ENCODE data around the gene CCL3. TPM values are rescaled to one million over a fixed set of nuclear protein-coding genes. Genes with fewer than 3 reads are reported as not detected.

Gene CCL3
- total RNA-seq = 1,287 TPM

DNA sequence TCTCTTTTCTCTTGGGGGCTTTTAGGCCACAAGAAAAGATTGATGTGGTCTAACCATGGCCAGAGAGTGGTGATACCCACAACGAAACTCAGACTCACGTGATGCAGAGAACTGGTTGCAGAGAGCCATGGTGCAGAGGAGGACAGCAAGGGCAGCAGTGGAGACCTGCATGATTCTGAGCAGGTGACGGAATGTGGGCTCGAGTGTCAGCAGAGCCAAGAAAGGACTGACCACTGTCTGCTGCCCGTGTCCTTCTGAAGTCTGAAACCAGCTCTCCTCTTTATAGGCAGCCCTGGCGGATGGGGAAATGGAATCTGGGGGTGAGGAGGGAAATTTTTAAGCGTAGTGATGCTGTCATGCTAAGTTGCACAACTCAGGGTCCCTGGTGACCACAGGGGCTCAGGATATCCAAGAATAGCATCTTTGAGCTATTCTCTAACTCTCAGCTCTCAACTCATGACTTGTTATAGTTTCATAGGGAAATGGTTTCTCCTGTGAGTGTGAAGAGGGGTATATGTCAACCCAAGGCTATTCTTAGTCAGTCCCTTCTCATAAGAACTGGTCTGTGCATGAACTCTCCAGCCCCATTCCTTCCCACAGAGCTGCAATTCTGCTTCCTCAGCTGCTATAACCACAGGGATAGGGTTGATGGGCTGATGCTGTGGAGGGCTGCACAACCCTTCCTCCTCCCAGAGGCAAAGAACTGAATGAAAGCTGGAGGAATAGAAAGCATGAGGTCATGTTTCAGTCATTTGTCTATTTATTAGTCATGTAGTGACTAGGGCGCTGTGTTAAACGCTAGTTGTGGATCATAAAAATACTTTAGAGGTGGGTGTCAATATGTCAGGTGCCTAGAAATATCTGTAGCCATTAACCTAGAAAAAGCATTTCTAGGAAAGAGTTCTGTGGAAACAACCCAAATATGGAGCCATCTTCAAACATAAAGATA, at the start of gene CCL3:
CCL3 (minus strand) TSS at position 256 of the 949 bp plus-strand sequence; CDS start at position 171, 85 bp downstream.
- no peaks in the 10 kb centered on the region for H3K27me3 ChIP-seq (ENCODE audit: insufficient read depth, low read length)
- peaks cover 56% of the 10 kb centered on the region for H3K4me1 ChIP-seq (ENCODE audit: insufficient read depth, low read length)
- no peaks in the 10 kb centered on the region for H3K9me3 ChIP-seq (ENCODE audit: low read depth, low read length)
- no peak within 1 kb of the TSS for H3K4me3 ChIP-seq (ENCODE audit: low read length)

DNA sequence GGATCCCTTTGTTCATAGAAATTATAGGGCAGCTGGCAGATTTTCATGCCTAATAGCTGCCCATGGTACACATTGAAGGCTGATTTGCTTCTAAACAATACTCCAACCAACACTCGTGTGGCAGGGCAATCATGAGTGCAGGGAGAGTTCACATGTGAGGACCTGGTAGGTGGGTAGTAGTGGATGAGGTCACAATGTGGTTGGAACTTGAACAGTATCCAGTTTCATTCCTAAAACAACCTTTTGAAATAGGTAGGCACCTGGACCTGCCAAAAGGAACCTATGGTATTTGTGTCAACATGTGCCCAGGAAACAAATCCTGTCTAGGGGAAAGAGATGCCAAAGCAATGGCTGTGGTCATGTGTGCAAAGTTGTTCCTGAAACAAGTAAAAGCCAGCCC, 46.5 kb upstream of the CCL3 start:
- no peaks in the 10 kb centered on the region for H3K27me3 ChIP-seq (ENCODE audit: insufficient read depth, low read length)
- no peak overlapping the region for H3K4me3 ChIP-seq (ENCODE audit: low read length)
- H3K9me3 ChIP-seq (ENCODE audit: low read depth, low read length) = no peaks in the 10 kb centered on the region
- H3K4me1 ChIP-seq (ENCODE audit: insufficient read depth, low read length) = peaks cover 31% of the 10 kb centered on the region

DNA sequence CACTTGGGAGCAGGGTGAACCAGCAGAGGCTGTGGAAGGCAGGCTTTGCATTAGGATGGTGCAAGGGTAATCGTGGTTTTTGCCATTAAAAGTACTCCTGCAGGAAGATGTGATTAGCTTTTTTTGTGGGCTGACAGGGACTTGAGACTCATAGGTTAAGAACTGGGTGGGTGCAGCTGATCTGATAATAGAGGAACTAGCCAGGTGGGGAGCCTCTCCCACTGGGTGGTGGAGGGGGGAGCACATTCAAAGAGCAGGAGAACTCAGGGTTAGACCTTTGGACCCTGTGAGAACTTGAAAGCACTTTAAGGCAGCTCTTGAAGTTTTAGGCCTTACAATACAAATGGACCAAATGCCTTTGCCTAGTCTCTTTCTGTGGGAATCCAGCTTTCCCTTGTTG, 46.1 kb upstream of the CCL3 start:
- no peaks in the 10 kb centered on the region for H3K9me3 ChIP-seq (ENCODE audit: low read depth, low read length)
- H3K27me3 ChIP-seq (ENCODE audit: insufficient read depth, low read length) = no peaks in the 10 kb centered on the region
- no peak overlapping the region for H3K4me3 ChIP-seq (ENCODE audit: low read length)
- H3K4me1 ChIP-seq (ENCODE audit: insufficient read depth, low read length) = peaks cover 34% of the 10 kb centered on the region

DNA sequence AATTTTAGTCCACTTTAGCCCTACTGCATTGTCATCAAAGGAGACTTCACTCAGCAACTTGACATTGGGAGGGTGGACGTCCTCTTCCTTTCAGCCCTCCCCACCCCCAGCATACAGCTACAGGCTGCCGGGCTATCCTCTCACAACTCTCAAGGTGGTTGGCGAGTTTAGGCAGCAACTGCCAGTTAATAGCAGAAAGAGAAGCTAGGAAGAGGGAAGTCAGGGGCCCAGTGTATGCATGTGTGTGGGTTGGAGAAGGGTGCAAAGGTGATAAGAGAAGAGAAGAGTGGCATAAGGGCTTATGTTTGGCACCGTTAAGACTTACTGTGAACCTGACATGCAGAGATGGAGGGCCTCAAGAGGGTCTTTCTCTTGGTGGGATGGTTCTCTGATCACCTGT, 45.5 kb upstream of the CCL3 start:
- H3K27me3 ChIP-seq (ENCODE audit: insufficient read depth, low read length) = no peaks in the 10 kb centered on the region

DNA sequence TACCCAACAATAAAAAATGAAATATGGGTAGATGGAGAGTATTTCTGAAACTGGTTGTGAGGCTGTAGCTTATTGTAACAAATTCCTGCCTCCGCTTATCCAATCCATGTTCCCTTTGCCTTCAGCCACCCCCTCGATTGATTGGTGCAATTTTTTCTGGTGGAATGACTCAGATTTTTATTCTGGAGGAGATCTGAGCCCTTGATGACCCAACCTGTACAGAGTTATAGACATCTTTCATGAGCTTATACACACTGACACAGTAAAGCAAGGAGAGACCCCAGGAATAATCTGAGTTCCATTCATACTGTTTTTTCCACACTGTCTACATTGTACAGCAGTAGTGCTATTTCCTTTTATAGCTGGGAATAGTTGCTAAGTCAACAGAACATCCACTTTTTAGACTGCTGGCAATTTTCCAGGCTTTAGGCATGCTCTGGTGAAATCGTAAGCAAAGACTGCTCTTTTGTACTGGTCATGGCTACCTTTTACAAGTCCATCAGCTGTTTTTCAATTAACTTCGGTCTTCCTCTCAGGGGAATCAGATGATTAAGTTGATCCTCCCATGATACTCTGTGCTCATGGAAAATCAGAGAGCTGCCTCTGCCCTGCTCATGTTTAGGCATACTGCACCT, 43.8 kb upstream of the CCL3 start:
- no peaks in the 10 kb centered on the region for H3K27me3 ChIP-seq (ENCODE audit: insufficient read depth, low read length)
- H3K4me1 ChIP-seq (ENCODE audit: insufficient read depth, low read length) = peaks cover 42% of the 10 kb centered on the region
- no peak overlapping the region for H3K4me3 ChIP-seq (ENCODE audit: low read length)
- no peaks in the 10 kb centered on the region for H3K9me3 ChIP-seq (ENCODE audit: low read depth, low read length)

More for the DNA sequence above, 45.5 kb upstream of the CCL3 start:
- H3K4me1 ChIP-seq (ENCODE audit: insufficient read depth, low read length) = peaks cover 40% of the 10 kb centered on the region
- H3K9me3 ChIP-seq (ENCODE audit: low read depth, low read length) = no peaks in the 10 kb centered on the region
- H3K4me3 ChIP-seq (ENCODE audit: low read length) = no peak overlapping the region

DNA sequence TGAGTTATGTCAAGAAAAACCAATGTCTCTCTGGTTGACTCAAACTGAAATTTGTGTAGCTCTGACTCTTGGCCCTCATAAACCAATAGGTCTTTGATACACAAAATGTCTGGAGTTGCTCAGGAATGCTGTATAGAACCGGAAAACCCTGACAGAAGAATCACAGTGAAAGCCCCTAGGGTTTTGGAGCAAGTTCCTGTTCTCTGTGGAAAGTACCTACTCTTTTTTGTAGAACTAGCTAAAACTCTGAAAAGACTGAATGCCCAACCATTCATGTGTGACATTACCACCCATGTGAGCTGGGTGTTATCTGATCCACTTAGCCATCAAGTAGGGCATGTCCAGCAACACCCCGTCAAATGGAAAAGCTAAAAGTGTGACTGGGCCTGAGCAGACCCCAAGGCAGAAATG, 42.5 kb upstream of the CCL3 start:
- H3K27me3 ChIP-seq (ENCODE audit: insufficient read depth, low read length) = no peaks in the 10 kb centered on the region
- no peaks in the 10 kb centered on the region for H3K9me3 ChIP-seq (ENCODE audit: low read depth, low read length)
- H3K4me3 ChIP-seq (ENCODE audit: low read length) = no peak overlapping the region
- H3K4me1 ChIP-seq (ENCODE audit: insufficient read depth, low read length) = peaks cover 55% of the 10 kb centered on the region

DNA sequence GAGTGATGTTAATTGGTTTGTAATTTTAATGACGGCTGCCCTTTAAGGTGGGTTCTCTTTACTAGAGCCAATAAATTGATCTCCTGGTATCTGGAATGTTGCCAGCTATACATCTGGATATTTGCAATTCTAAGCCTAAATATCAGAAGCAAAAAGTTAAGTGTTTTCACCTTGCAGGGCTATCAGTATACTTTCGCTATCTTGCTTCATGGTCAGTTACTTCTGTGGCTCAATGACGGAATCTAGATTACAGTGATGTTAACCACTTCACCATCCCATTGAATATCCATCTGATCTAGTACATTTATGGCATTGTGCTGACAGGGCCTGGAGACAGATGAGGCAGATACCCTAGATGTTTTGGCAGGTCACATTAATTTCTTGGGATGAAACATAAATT, 42.0 kb upstream of the CCL3 start:
- Histone ChIP-seq H3K9me3 (ENCODE audit: low read depth, low read length) (no peaks in the 10 kb centered on the region), H3K4me1 (ENCODE audit: insufficient read depth, low read length) (peaks cover 57% of the 10 kb centered on the region), H3K27me3 (ENCODE audit: insufficient read depth, low read length) (no peaks in the 10 kb centered on the region), H3K4me3 (ENCODE audit: low read length) (no peak overlapping the region)

DNA sequence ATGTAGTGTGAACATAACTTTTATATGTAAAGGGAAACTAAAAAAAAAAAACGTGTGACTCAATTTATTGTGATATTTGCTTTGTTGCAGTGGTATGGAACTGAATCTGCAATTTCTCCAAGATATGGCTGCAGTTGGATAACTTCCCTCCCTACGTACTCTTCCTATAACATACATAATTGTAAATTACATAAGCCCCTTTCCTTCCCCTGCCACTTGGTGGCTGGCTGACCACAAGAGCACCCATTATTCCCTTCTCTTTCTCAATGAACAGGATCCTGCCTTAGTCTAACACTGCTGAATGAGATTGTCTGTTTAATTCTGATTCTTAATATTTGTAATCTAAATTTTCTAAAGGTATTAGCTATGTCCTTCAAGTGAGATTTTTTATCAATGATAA, 41.5 kb upstream of the CCL3 start:
- Histone ChIP-seq H3K27me3 (ENCODE audit: insufficient read depth, low read length) (no peaks in the 10 kb centered on the region), H3K9me3 (ENCODE audit: low read depth, low read length) (no peaks in the 10 kb centered on the region), H3K4me3 (ENCODE audit: low read length) (no peak overlapping the region), H3K4me1 (ENCODE audit: insufficient read depth, low read length) (peaks cover 62% of the 10 kb centered on the region)

DNA sequence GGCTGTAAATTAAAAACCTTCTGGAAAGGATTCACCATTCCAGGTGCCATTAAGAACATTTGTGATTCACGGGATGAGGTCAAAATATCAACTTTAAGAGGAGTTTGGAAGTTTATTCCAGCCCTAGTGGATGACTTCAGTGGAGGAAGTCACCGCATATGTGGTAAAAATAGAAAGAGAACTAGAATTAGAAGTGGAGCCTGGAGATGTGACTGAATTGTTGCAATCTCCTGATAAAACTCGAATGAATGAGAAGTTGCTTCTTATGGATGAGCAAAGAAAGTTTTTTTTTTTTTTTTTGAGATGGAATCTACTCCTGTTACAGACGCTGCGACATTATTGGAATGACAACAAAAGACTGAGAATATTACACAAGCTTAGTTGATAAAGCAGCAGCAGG, 40.4 kb upstream of the CCL3 start:
- Histone ChIP-seq H3K4me3 (ENCODE audit: low read length) (no peak overlapping the region), H3K27me3 (ENCODE audit: insufficient read depth, low read length) (no peaks in the 10 kb centered on the region), H3K9me3 (ENCODE audit: low read depth, low read length) (peaks cover 6% of the 10 kb centered on the region), H3K4me1 (ENCODE audit: insufficient read depth, low read length) (peaks cover 56% of the 10 kb centered on the region)

DNA sequence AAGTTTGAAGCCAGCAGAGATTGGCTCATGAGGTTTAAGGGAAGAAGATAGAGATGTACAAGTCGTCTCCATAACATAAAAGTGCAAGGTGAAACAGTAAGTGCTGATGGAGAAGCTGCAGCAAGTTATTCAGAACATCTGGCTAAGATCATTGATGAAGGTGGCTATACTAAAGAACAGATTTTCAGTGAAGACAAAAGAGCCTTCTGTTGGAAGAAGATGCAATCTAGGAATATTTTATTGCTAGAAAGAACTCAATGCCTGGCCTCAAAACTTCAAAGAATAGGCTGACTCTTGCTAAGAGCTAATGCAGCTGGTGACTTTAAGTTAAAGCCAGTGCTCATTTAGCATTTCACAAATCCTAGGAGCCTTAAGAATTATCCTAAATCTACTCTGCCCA, 39.7 kb upstream of the CCL3 start:
- H3K9me3 ChIP-seq (ENCODE audit: low read depth, low read length) = peaks cover 6% of the 10 kb centered on the region
- H3K4me1 ChIP-seq (ENCODE audit: insufficient read depth, low read length) = peaks cover 51% of the 10 kb centered on the region
- H3K27me3 ChIP-seq (ENCODE audit: insufficient read depth, low read length) = no peaks in the 10 kb centered on the region

DNA sequence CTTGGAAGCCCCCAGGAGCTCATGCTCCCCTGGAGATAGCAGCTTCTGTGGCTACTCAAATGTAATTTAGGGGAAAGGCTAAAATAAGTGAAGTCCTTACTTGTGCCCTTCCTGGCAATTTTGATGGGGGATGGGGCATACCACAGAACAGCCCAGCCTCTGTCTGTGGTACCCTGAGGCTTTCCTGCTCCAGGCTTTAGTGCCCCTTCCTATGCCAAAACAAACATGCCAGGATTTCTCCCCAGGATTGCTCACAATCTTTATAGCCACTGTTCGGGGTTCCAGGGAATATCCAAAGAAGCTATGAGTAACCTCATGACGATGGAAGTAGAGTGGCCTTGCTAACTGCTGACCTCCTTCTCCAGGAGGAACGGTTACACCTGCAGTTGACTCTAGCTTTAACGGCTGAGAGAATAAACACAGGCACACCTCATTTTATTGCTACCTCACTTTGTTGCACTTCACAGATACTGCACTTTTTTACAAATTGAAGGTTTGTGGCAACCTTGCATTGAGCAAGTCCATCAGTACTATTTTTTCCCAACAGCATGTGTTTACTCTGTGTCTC, 38.6 kb upstream of the CCL3 start:
- Histone ChIP-seq H3K4me1 (ENCODE audit: insufficient read depth, low read length) (peaks cover 45% of the 10 kb centered on the region), H3K4me3 (ENCODE audit: low read length) (no peak overlapping the region), H3K9me3 (ENCODE audit: low read depth, low read length) (peaks cover 6% of the 10 kb centered on the region), H3K27me3 (ENCODE audit: insufficient read depth, low read length) (no peaks in the 10 kb centered on the region)

More for the DNA sequence above, 39.7 kb upstream of the CCL3 start:
- H3K4me3 ChIP-seq (ENCODE audit: low read length) = no peak overlapping the region

DNA sequence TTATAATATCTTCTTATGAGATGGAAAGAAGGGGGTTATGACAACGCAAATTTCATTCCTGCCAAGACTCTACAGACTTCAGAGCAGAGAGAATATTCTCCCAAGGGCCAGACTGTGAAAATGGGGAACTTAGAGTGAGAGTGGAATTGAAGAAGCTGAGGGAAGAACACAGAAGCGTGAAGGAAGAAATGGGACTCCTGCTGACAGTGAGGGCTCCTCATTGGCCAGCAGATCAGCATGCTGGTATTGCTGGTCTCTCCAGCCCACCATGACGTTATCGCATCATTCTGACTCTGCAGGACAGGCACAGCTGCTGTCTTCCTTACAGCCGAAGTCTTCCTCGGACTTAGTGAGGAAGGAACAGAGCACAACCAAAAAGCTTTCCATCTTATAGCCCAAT, 38.0 kb upstream of the CCL3 start:
- Histone ChIP-seq H3K27me3 (ENCODE audit: insufficient read depth, low read length) (no peaks in the 10 kb centered on the region), H3K4me3 (ENCODE audit: low read length) (no peak overlapping the region), H3K4me1 (ENCODE audit: insufficient read depth, low read length) (peaks cover 45% of the 10 kb centered on the region), H3K9me3 (ENCODE audit: low read depth, low read length) (peaks cover 6% of the 10 kb centered on the region)

DNA sequence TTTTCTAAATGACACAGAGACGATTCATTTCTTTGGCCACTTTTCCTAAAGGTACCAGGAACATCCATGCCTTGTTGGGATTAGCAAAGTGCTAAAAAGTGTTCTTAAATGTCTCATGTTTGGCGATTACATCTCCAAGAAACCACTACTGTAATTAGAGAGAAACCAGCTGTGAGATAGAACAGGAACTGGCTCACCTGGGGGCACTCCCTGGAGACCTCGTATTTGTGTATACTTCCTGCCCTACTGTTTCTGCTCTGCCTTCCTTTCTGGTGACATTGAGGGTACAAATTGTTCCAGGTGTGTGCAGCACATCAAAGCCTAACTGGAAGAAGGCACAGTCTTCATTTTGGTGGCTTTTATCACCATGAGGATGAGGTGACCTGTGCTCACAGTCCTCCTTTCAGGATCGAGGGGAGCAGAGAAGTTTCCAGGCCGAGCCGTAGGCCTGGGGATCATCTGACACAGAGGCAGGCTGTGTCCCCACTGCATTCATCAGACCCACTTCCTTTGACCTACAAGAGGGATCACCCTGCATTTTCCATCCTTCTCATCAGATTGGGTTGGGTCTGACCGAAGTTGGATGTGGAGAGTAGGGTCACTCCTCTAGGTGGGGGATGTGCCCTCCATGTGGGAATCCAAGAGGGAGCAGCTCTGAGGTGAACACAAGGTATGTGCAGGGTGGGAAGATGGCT, 37.4 kb upstream of the CCL3 start:
- H3K9me3 ChIP-seq (ENCODE audit: low read depth, low read length) = peaks cover 6% of the 10 kb centered on the region
- H3K4me1 ChIP-seq (ENCODE audit: insufficient read depth, low read length) = peaks cover 41% of the 10 kb centered on the region
- H3K4me3 ChIP-seq (ENCODE audit: low read length) = no peak overlapping the region
- no peaks in the 10 kb centered on the region for H3K27me3 ChIP-seq (ENCODE audit: insufficient read depth, low read length)

DNA sequence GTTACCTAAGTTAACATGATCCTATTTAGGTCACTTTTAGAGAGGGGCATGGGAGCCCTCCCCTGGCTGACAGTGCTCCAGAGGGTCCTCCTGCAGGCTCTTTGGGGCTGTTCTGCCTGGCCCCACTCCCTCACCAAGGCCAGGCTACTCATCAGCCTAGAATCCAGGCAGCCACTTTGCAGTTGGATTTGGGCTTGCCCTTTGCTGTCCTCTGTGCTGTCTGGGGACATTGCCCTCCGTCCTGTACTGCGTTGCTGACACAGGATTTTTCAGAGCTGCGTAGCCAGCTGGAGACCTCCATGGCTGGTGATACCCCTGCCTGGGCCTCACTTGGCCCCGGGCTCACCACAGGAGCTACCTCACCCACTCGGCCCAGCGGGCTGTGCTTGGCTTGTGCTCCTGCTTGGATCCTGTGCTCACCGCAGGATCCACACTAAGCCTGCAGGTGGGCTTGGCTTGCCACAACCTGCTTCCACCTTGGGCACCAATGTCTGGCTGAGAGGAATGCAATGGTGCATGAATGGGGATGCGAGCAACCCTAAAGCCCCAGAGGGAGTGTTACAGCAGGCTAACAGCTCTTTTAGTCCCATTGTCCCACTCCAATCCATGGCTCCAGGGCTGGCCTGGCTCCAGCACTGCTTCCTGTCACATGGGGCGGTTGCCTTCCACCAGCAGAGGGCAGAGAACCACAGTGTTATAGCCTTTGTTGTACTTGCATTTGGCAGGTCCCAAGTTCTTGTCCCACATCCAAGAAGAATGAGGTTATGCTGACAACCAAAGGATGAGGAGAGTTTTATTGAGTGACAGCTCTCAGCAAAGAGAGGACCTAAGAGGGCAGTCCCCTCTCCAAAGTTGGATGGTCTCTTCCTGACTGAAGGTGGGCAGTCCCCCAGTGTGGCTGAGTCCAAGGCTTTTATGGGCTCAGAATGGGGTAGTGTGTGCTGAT, 35.2 kb upstream of the CCL3 start:
- H3K27me3 ChIP-seq (ENCODE audit: insufficient read depth, low read length) = no peaks in the 10 kb centered on the region
- H3K4me1 ChIP-seq (ENCODE audit: insufficient read depth, low read length) = peaks cover 22% of the 10 kb centered on the region
- H3K9me3 ChIP-seq (ENCODE audit: low read depth, low read length) = peaks cover 6% of the 10 kb centered on the region
- no peak overlapping the region for H3K4me3 ChIP-seq (ENCODE audit: low read length)

Data from mononuclear cell (primary cell).